HG03432 (cell line): ENCODE results near the gene ZNF334.

Source experiments
- ATAC-seq: cut with Tn5 transposase; IDR thresholded peaks from one replicate; pipeline ENCODE4 v1.9.1; 2021; ENCODE audit warnings: mild to moderate bottlenecking, moderate library complexity; ENCODE audit not compliant: unreplicated experiment

Gene ZNF334

DNA sequence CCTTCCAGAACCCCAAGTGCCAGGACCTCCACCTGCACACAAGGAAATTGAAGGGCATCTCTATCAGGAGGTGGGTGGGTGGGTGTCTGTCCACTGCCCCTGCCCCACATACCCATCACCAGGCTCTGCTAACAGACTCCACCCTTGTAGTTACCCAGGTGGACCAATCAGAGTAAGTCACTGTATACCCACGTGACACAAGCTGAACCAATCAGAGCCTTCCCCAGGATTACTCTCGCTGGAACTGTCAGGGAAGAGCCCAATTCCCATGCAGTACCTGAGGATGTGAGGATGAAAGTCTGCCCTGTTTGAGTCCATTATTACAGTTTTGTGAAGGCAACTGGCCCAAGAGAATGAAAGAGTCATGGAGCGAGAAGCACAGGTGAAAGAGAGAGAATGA is 32.9 kb upstream of the ZNF334 start:
- ATAC-seq = no peak

DNA sequence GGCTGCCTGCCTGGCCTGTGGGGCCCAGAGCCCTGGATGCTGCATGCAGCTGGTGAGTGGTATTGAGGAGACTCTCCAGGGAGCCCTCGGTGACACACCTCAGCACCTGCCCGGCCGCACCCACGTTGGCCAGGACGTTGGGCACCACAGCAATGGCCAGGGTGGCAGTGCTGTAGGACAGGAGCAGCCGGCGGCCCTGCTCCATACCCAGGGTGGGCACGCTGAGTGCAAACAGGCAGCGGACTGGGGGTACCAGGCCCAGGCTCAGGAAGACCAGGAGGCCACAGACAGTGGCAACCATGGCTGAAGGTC is 32.4 kb upstream of the ZNF334 start:
- ATAC-seq = no peak

DNA sequence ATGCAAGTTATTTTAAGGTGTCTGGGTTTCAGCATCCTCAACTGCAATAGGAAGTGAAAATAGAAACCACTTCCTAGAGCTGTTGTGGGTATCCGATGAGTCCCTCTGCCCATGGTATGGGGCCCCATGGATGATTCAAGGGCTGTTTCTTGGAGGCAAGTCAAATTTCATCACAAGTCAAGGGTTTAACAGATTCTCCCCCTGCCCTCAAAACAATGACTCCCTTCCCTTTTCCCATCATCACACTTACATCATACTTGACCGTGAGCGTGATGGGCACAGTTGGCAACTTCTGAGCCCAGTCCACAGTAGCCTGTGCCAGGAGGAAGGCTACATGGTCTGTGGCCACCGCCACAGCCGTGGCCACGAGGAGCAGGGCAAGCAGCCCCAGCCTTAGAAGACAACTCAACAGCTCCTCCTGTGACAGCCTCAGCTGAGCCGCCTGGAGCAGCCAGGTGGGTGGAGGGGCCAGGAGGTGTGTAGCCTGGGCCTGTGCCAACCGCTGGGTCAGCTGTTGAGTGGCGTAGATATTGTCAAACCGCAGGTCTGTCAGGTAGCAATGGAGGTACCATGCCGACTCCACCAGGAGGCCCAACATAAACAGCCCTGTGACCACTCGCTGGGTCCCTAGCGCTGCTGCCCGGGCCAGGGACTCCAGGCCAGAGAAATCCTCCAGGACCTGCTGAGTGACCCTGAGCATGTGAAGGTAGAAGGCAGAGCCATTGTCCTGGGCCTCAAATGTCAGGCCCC is 31.9 kb upstream of the ZNF334 start:
- ATAC-seq = no peak

DNA sequence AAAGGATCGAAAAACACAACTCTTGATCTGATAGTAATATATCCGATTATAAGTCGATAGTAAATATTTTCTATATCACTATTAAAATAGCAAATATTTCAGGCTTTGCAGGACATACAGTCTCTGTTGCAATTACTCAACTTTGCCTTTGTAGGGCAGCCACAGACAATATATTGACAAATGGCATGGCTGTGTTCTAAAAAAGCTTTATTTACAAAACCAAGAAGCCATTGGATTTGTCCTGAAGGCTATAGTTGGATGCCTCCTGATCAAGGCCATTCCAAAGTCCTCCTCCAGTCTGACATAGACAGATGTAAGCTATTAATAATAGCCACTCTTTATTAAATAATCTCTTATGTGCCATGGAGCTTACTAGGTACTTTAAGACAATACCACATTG is 31.2 kb upstream of the ZNF334 start:
- ATAC-seq = no peak

DNA sequence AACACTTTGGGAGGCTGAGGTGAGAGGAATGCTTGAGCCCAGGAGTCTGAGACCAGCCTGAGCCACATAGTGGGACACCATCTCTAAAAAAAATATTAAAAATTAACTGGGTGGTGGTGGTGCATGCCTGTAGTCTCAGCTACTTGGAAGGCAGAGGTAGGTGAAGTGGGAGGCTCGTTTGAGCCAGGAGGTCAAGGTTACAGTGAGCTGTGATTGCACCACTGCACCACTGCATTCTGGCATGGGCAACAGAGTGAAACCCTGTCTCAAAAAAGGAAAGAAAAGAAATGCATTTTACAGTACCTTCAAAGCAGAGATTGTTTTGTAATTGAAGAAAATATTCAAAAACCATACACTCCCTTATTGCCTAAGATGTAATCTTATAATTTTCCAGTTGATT is 30.6 kb upstream of the ZNF334 start:
- no peak for ATAC-seq

DNA sequence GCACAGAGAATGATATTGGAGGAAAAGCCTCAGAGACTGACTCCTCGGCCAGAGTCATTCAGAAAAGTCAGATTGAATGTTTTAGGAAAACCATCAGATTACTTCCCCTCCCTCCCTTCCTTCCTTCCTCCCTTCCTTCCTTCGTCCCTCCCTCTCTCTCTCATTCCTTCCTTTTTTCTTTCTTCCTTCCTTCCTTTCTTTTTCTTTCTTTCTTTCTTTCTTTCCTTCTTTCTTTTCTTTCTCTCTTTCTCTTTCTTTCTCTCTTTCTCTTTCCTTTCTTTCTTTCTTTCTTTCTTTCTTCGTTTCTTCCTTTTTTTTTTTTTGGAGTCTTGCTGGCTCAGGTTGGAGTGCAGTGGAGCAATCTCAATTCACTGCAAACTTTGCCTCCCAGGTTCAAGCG is 29.7 kb upstream of the ZNF334 start:
- ATAC-seq = no peak

DNA sequence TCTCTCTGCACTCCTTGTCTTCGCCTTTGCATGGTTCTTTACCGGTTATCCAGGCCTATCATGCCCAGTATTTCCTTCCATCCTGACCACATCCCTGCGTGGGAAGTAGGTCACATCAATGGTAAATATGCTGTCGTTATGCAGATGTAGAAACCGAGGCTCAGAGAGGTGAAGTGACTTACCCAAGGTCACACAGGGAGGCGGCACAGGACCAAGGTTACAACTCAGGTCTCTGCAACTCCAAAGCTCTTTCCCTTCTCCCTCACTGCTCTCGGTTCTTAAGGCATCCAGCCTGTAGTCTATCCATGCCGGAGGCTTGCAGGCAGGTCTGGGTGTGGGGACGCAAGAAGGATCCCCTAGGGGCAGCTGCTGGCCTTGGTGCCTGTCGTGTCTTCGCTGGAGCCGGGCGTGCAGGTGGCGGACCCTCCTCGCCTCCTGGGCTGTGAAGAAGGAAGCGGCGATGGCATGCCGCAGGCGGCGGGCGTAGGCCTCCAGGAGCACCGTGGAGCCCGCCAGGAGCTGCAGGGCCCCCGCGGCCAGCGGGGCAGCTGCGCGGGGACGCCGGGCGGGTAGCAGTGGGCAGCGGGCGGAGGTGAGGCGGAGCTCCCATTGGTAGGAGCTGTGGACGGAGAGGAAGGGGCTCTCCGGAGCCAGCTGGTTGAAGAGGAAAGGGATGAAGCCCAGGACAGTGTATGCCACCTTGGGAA is 28.0 kb upstream of the ZNF334 start:
- no peak for ATAC-seq

DNA sequence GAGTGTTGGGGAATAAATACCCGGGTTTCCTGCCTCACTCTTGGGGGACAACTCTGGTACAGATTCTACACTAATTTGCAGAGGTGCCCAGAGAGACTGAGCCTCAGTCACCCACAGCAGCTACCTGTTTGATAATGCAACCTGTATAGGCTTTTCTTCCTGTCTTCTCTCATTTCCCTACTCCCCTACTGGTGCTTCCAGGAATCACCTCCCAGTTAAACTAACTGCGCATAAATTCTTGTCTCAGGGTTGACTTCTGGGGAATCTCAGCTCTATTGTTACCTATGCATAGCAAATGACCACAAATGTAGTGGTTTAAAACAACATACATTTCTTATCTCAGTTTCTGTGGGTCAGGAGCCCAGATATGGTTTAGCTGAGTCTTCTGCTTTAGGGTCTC is 25.8 kb upstream of the ZNF334 start:
- ATAC-seq = no peak

DNA sequence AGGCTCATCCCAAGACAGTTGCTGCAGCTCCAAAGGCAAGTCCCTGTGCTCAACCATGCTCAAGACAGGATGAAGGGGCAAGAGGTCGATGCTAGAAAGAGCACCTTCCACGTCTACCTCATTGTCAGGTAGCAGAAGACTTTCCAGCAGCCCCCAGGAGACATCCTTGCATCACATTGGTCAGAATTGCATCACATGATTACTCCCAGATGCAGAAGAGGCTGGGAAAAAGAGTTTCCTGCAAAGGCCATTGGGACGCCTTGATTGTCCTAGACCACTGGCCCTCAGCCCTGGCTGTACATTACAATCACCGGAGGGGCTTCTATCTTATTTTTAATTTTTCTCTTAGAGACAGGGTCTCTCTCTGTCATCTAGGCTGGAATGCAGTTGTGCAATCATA is 17.3 kb upstream of the ZNF334 start:
- ATAC-seq = no peak

DNA sequence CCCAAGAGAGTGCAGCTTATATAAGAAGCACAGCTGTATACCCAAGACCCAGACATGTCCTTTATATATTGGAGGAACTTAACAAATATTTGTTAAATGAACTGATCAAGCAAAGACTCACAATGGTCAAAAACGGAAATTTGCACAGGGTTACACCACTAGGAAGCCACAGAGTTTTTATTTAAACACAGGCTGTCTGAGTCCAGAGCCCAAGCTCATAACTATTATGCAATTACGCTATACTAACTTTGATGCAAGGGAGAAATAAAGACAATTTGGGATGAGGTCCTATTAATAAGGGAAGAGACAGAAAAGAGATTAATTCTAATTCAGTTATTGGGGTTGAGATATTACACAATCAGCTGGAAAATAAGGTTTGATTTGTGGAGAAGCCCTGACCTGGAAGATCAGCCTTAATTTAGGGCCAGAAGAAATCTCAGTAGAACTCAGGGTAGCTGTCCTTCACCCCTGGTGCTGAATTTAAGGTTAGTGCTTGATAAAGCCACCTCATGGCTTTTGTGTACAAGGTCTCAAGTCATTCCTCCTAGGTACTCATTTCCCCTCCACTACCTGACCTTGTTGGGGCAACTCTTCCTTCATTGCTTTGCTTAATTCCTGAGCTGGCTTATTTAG is 10.5 kb upstream of the ZNF334 start:
- ATAC-seq = no peak

DNA sequence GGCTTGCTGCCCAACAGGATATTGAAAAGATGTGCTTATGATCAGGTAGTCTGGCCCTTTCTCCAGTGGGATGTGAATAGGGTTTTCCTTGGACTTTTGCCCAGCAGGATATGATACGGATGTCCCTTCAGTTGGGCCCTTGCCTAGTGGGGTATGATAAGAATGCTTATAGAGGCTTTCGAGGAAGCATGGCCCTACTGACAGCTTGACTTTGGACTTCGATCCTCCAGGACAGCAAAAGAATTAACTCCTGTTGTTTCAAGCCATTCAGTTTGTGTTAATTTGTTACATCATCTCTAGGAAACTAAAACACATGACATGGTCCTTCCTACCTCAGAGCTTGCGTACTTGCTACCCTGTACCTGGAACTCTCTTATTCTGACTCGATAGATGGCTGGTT is 9.7 kb upstream of the ZNF334 start:
- ATAC-seq = no peak

DNA sequence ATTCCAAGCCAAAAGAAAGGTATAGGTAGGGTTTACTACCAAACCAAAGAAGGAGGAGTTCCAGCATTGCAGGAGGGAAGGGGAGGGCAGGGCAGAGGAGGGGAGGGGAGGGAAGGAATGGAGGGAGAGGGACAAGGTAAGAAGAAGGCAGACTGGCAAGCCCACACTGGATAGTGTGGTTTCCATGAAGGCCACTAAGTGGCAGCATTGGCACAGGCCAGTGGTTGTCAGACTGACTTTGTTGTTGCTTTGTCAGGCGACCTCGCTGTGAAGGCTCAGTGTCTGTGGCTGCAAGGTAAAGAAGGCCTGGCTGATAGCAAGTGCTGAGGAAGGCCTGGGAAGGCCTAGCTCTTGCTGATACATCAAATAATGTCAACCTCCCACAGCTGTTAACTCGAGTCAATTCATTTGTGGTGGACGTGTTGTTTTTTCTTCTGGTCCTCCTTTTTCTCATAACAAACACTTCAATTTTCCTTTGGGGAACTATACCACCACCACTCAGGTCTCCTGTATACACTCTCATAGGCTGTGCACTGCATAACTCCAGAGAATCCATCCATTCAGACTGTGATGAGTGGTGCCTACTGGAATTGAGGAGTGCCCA is 7.7 kb upstream of the ZNF334 start:
- ATAC-seq = no peak

DNA sequence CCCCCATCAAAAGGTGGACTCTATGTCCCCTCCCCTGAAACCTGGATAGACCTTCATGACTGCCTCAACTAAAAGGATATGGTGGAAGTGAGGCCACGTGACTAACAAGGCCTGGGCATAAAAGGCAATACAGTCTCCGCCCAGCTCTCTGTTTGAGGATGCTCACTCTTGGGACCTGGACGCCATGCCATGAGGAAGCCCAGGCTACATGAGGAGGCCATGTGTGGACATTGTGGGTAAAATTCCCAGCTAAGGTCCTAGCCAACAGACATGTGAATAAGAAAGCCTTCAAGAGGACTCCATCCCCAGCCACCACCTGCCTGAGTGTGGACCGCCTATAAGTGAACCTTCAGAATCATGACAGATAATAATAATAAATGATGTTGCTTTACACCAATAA is 7.2 kb upstream of the ZNF334 start:
- ATAC-seq = no peak

DNA sequence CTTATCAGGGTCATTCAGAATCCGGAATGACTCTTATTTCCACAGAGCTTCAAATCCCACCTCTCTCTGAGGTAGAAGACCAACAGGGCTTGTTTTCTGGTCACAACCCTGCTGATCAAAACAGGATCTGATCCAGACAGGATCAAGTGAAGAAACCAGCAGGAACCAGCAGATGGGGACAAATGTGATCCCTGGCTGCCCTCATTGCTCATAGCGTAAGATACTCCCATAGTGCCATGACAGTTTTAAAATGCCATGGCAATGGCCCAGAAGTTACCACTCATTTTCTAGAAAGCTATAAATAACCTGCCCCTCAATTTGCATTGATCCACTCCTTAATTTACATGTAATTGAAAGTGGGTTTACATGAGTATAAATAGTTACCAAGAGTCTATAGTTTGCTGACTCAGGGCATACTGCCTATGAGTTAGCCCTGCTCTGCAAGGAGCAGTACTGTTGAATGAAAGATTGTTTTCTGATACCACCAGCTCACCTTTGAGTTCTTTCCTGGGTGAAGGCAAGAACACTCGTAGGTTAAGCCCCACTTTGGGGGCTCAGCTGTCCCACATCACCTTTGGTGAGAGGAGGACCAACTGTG is 6.2 kb upstream of the ZNF334 start:
- no peak for ATAC-seq

DNA sequence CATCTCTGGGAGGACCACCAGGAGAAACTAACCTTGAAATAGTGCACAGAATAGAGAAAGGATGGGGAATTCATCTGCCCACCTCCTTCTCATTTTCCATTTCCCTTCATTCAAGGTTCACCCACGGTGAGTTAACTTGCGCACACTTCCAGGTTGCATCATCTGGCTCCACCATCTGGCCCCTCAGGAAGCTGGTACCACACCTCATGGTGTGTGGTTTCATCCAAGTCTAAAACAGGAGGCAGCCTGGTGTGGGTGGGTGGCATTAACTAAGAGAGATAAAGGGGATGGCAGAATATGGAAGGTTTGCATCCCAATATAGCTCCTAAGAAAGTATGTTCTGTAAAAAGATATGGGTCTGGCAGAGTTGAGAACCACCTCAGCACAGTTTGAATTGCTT is 3.8 kb downstream of the ZNF334 start:
- ATAC-seq = no peak

DNA sequence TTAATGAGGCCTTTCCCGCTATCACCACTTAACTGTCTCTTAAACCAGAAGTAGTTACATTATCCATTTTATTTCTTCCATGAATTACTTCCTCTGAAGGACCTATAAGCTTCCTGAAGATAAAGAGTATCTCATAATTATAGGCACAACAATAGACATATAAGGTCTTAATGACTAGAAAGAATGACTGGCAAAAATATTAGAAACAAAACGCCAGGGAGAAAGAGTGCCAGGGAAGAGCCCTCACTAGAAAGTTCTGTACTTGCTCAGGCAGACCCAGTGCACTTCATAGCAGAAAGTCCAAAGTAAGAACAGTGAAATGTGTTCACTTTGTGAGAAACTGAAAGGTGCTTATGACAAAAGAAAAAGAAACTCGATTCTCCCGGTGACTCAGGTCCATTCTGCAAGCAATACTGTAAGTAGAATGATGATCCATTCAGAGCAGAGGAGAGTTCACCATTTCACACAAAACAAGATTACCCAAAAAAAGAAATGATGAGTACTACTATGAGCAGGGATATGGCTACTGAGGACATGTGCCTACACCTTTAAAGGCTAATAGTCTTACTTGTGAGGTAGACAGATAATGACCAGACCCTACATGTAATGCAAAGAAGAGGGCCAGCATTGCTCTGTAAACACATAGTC is 5.5 kb downstream of the ZNF334 start:
- ATAC-seq = no peak

DNA sequence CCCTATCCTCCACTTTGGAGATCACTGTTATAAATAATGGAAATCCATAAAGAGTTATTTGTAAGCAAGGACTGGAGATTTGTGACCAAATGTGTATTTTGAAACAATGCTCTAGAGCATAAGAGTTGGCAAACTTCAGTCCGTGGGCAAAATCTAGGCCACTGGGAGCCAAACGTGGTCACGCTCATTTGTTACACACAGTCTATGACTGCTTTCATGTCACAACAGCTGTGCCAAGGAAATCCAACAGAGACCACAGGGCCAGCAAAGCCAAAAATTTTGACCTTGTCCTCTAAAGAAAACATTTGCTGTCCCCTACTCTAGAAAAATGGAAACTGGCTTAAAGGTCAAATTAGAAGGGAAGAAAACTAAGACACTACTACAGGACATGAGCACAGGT is 7.9 kb downstream of the ZNF334 start:
- ATAC-seq = no peak

DNA sequence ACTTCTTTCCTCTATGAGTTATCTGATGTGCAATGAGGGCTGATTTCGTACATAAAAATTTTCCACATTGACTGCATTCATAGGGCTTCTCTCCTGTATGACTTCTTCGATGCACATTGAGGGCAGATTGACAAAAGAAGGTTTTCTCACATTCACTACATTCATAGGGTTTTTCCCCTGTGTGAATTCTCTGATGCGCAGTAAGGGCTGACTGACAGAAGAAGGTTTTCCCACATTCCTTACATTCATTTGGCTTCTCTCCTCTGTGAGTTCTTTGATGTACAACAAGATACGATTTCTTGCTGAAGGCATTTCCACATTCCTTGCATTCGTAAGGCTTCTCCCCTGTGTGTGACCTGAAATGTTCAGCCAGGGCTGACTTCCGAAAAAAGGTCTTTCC is 11.4 kb downstream of the ZNF334 start:
- ATAC-seq = no peak

DNA sequence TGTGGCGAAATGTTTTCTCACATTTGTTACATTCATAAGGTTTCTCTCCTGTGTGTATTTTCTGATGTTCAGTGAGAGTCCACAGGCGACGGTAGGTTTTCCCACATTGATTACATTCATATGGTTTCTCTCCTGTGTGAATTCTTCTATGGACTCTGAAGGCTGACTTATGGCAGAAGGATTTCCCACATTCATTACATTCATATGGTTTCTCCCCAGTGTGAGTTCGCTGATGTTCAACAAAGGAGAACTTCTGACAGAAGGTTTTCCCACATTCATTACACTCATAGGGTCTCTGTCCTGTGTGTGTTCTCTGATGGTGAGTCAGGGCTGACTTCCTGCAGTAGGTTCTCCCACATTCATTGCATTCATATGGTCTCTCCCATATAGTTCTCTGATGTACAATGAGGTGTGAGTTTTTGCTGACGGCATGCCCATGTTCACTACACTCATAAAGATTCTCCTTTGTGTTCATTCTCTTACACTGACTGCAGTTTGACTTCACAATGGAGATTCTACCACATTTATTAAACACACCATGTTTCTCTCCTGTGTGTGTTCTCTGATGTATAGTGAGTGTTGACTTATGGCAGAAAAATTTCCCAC is 11.9 kb downstream of the ZNF334 start:
- ATAC-seq = no peak

DNA sequence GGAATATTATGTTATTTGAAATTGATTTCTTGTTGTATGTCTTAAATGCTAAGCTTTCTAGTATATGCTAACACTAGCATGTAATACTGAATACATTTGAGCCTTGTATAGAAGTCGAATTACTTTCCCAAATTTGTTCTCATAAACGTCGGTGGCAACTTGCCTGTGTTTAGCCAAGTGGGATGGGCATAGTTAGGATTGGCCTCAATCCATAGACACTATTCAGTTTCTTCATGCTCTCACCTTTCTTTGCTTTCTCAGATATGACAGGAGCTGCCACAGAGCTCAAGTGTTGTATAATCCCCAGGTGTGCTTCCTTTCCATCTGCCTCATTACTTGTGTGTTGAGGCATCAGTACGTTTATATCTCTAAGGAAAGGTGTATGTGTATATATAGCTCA is 19.3 kb downstream of the ZNF334 start:
- ATAC-seq = no peak

DNA sequence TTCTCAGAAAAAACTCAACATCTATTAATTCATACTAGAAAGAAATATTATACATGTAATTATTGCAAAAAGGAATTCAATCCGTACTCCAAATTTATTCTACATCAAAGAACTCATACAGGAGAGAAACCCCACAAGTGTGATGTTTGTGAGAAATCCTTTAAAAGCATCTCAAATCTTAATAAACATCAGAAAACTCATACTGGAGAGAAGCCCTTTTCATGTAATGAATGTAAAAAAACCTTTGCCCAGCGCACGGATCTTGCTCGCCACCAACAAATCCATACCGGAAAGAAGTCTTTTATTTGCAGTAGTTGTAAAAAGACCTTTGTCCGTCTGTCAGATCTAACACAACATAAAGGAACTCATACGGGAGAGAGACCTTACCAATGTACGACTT is 22.0 kb downstream of the ZNF334 start:
- ATAC-seq = no peak
